ENCODE data around the gene NBPF1. TPM values are rescaled to one million over a fixed set of nuclear protein-coding genes. Genes with fewer than 3 reads are reported as not detected.
"Not testable (repeated sequence)": the region's sequence is repeated elsewhere in the genome, so short reads cannot be mapped to it uniquely, and the experiment has no call there.

NBPF1 gene
- total RNA-seq, 1 donor from 2014 or later: 46.3 TPM

DNA sequence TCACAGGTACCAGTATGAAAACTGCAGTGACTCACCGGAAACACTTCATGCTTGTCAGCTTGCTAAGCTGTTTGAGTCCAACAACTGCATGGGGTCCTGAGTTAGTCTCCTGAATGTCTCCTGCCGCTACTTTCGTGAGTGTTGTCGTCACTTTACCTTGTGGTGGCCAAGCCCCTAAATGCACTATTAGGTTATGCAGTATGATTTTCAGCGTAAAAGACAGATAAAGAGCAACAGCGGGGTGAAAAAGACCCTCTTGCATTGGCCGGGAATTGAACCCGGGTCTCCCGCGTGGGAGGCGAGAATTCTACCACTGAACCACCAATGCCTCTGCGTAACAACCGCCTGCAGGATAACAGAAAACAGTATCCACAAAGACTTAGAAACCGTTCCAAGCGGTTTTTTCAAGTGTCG is 67.7 kb downstream of the NBPF1 start:
- DNase-seq: peak; percentile 60

DNA sequence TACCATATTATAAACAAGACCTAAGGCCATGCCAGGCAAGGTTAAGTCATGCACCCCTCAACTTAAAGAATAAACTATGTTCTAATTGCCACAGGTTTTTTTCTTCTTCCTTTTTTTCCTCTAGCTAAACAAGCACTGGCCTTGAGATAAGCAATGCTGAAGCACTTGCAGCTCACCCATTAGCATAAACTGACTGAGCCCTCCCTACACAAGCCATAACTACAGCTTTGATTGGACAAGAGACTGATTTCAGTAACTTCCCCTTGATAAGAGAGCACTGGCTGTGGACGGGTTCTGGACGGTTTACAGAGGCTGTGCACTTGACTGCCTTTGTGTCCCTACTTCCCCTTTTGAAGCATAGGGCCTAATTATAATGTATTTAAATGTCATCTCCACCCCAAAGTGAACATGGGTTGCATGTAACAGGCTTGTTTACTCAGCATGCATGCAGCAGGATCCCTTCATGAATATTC is 72.9 kb downstream of the NBPF1 start:
- not testable (repeated sequence) for DNase-seq

DNA sequence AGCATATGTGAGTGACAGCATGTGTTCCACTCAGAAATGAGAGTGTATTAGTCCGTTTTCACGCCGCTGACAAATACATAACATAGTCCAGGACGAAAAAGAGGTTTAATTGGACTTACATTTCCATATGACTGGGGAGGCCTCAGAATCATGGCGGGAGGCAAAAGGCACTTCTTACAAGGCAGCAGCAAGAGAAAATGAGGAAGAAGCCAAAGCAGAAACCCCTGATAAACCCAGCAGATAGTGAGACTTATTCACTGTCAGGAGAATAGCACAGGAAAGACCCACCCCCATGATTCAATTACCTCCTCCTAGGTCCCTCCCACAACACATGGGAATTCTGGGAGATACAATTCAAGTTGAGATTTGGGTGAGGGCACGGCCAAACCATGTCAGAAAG is 75.8 kb downstream of the NBPF1 start:
- not testable (repeated sequence) for DNase-seq

DNA sequence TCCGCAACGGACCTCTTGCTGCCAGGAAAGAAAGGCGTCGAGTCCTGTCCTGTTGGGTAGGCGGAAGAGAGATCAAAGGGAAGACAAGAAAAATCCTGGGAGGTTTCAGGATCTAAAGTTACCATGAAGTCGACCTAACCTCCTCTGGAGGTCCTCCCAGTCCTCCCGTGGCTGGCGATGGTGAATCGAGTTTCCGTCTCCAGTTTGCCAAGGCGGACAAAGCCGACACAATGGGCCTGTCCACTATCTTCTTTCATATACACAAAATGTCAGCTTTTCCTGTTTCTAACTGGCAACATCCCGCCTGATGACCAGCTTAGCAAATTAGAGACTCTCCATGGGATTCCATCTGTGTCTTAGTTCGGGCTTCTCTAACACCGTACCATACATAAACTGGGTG is 76.6 kb downstream of the NBPF1 start:
- not testable (repeated sequence) for DNase-seq

DNA sequence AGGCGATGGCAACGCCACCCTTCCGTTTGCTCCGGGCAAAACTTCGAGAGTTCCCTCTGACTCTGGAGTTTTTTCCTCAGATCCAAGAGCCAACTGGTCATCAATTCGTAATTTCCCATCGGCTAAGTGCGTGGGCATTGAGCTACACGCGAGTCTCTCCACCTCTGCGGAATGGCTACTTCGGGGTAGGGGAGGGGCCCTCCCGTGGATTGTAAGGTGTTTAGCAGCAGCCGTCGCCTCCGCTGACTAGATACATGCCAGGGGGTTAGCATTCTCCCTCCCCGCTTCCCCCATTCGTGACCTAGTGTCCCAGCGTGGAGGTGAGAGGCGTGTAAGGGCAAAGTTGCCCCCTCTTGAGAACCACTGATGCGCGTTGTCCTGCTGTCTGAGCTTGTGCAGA is 77.5 kb downstream of the NBPF1 start:
- DNase-seq: not testable (repeated sequence)

DNA sequence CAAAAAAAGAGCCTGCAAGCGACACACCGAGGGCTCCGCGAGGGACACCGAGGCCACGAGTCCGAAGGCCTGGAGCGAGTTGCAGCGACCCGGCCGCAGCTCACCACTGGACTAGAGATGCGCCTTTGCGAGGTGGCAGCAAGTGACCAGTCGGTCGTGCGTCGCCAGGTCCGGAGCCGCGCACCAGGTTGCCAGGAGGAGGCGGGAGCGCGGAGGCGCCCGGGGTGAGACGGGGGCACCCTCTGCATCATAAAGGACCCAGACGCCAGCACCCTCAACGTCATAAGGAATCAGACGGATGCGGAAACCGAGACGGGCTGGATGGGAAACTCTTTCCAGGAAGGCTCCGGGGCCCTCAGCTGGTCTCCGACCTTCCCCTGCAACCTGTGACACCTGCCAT is 77.9 kb downstream of the NBPF1 start:
- DNase-seq: peak; percentile 21

DNA sequence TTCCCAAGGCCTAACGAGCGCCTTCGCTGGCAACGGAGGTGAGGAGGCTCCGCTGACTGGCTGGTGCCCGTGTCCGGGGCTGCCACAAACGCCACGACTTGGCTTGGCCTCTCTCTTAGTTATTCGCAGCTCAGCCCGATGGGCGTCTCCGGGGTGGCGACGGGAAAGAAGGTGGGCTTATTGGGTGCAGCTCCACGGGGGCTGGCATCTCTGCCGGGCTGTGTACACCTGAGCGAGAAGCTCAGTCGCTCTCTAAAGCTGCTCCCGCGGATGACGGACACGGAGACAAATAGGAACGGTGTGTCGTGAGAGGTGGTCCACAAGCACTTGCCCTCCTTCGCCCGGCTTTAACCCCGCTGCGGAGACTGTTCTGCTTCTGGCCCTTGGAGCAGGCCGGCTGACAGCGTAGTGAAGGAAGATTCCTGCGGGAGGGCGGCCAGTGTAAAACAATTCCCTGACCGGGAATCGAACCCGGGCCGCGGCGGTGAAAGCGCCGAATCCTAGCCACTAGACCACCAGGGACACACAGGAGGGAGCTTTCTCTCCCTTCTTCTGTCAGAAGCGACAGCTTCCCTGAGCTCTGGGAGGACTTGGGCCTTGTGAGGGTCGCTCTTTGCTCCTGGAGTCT is 78.4 kb downstream of the NBPF1 start:
- DNase-seq: peak; percentile 44

DNA sequence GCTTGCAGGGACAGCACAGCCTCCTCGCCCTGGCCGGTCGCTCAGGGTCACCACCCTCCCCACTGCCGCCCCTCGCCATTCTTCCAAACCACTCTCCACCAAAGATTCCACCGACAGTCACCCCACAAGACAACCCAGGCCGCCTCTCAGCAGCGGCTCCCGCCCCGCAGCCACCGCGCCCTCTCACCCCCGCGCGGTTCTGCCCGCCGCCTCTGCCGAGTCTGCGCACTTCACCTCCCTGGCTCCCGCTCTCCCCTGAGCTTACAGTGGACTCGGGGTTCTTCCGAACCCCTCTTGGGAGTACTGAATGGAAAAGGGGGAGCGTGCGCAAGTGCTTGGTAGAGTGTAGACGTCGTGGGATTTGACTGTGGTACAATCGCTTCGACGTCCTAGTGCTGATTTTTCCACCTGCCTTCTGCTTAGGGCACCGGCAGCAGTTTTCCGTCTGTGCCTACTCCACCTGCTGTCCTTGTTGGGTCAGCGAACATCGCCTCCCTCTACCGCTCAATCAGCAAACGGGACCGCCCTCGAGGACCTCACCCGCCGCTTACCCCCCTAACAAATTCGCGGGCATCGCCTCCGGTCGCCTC is 79.0 kb downstream of the NBPF1 start:
- peak; percentile 10 for DNase-seq

DNA sequence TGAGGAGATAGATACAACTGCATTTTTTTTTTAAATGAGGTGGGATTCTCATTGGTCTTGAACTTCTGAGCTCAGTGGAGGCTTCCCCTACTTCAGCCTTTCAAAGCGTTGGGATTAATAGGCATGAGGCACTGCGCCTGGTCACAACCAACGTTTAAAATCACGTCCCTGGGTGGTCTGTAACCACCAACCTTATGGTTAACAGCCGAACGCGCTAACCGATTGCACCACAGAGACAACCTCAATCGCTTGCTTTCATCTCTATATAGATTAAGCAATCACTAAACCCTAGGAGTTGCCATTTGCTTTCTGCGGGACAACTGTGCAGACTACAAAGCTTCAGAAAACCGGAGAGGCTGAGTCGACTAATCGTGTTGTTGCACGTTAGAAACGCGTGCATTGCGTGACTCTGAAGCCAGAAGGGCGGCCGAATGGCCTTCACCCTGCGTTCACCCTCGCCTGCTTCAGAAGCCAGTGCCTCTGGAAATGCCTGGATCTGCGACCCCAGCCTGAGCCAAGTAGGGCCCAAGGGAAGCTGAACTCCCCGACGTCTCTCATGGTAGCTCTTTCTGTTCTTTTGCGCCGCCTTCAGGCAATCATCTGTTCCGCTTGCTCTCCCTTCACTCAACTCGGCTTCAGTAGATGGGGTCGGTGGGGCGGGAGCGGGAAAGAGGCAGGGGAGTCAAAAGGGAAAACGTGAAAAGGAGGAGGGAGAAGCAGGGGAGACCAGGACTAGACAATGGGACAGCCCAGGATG is 81.0 kb downstream of the NBPF1 start:
- DNase-seq: not testable (repeated sequence)

DNA sequence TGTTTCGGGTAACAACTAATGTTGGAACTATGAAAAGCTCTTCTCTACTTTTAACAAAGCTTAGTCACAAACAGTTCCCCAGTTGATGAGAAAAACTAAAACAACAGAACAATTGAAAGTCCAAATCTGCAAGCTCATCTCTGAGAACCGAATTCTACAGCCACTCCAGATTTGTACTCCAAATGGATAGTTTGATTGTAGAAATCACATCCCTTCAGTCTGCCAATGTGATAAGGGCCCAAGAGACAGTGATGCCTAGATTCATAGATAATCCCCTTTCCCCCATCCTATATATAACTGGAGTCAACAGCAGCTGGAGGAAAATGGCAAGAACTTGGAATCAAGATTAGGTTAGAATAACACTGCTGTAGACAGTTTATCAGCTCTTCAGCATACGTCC is 85.0 kb downstream of the NBPF1 start:
- not testable (repeated sequence) for DNase-seq

DNA sequence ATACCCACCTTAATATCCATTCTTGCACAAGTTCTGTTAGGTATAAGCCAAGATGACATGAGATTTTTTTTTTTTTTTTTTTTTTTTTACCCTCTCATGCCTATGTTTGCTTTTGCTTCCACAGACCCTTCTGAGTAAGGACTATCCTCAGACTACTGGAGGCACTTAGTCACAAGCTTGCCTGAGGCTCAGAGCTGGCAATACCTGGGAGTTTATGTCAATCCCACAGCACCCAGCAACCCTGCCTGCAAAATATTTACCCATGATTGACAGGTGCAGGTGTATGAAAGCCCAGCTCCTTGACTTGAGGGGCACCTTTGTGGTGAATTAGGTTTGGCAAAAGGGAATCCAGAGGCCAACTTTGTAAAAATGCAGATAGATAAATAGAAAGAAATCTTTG is 87.6 kb downstream of the NBPF1 start:
- DNase-seq: not testable (repeated sequence)

DNA sequence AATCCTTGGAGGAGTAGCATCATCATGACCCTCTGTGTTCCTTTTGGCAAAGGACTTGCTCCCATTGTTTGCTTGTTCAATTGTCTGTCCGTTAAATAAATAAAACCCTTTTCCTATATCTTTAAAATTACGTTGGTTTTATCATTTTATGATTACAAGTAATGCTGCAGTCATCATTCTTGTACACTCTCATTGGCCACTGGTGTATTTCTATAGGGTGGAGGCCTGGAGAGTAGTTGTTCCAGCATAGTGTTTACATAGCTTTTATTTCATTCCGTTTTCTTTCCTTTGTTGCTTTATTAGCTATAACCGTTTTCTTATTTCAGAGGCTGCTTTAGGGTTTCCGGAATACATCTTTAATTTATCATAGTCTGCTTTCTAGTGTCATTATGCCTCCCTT is 91.7 kb downstream of the NBPF1 start:
- not testable (repeated sequence) for DNase-seq

DNA sequence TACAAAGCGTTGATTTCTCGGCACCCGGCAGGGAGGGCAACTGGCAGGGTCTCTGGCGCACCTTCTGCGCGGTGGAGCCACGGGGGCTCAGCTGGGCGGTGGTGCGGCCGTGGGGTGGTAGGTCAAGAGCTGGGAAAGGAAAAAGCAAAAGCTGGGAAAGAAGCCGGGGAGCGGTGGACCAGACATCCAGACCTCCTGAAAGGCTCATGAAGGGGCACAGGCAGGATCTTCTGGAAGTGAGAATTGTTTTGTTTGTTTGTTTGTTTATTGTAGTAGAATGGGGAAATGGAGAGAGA is 92.1 kb downstream of the NBPF1 start:
- DNase-seq: peak; percentile 4

DNA sequence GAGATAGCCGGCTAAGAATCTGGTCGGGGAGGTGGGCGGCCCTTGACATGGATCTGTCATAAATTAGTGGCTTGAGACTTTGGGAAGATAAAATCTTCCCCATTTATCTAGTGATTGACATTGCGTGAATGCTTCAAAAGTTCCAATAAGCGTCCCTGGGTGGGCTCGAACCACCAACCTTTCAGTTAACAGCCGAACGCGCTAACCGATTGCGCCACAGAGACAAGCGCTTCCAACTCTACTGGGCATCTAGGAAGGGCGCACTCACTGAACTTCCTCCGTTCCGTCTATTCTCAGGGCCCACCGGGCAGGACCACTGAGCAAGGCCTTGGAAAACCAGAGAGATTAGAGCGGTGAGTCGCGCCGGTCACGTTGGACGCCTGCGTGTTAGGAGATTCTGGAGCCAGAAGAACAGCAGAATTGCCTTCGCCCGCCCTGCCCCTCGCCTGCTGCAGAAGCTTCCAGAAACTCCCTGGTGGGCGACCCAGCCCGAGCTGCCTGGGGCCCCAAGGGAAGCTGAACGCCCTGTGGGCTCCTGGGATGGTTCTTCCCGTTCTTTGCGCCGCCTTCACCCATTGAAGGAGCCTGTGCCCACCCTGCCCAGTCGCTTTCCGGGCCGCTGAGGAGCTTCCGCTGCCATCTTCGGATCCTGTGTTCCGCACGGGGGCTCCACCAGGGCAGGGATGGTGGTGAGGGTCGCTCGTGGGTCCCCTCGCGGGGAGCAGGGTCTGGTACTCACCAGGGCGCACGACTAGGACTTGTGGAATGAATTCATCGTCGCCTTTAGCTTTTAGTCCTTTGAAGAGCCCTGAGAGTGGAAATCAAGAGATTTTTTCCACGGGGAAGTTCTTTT is 92.7 kb downstream of the NBPF1 start:
- peak; percentile 55 for DNase-seq

DNA sequence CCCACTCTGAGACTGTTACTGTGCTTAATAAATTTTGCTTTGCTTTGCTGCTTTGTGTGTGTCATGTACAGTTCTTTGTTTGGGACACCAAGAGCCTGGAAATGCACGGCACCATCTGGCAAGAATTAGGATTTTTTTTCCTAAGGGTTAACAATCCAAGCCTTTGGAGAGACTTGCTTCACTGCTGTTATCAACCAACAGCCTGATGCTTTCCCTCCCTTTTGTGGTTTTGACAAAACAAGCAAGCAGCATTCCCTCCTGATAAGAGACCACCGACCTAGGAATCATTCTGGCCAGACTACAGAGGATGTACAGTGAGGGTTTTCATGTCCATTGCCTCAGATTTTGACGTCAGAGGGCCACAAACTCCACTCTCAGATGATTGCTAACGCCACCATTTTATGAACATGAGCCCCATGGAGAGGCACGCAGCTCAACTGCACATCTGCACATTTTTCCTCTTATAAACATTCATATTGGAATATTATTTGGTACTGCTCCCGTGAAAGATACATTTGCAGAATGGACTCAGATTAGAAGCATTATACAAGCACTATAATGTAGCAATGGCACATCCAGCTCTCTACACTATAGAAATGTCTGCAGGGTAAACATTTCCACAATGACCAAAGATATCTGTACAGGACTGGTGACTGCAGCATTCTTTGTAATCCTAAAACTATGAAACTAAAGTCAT is 94.0 kb downstream of the NBPF1 start:
- DNase-seq: not testable (repeated sequence)

DNA sequence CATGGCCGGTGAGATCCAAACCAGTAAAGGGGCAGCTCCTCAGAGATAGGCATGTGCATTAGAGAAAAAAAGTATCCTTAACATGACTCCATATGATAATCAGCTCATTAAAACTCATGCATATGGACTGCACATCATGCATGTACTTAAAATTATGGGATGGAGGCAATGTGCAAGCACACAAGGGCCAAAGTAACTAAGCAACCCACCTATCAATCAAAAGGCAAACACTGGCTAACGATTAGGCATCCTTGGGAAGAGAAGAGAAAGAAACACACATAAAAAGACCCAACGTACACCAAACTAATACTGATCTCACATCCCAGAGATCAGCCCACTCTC is 94.5 kb downstream of the NBPF1 start:
- not testable (repeated sequence) for DNase-seq

DNA sequence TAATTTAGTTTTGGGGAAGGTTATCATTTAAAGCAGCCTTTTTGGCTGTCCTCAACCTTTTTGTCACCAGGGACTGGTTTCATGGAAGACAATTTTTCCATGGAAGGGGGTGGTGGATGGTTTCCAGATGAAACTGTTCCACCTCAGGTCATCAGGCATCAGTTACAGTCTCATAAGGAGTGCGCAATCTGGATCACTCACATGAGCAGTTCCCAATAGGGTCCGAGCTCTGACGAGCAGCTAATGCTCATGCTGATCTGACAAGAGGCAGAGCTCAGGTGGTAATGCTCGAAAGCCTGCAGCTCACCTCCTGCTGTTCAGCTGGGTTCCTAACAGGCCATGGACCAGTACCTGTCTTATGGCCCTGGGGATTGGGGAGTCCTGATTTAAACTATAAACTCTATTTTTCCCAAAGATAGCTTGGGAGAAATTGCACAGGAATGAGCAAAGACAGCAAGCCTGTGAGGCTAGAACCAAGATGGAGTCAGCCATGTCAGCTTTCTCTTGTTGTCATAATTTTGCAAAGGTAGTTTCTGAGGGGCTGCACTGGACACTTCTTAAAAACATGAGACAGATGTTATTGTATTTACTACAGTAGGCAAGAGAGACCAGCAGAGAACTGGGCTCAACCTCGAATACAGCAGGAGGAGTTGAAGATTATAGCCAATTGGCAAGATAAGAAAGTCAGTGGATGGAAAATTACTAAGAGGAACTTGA is 96.5 kb downstream of the NBPF1 start:
- DNase-seq: not testable (repeated sequence)

DNA sequence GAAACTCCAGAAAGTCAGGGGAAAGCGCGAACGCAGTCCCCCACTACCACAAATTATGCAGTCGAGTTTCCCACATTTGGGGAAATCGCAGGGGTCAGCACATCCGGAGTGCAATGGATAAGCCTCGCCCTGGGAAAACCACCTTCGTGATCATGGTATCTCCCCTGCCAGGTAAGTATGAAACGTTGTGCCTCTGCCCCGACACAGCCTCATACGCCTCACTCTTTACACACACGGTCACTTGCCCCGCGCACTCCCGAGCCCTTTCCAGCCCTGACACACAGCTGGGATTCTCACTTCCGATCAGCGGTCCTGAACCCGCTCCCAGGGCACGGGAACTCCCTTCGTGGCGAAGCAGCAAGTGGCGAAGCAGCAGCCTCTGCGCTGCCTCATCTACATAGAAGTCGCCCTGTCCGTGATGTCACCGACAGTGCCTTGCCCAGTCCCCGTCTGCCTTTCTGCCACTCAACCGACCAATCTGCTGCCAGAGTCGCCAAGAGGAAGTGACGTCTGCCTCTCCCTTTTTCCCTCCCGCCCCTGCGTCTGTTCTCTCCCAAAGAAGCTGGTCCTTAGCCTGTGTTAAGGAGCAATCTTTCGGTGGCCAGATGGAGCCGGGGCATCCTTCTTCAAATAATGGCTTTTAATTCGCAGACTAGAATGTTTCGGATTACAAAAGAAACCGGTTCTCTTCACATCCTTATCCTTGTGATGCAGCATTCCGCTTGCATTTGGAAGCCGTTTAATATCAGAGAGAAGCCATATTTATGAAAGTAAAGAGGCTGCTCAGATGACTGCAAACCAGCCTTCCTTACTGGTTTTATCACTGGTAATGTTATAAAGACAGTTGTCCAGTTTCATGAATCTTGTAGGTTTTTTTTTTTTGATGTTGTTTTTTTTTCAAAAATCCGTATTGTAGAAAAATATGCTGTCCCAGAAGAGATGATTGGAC is 99.0 kb downstream of the NBPF1 start, which contains the start of gene RNU1-1:
TSS of gene RNU1-1 (minus strand) at position 179 of the 949 bp plus-strand sequence.
- peak; percentile 80 for DNase-seq

DNA sequence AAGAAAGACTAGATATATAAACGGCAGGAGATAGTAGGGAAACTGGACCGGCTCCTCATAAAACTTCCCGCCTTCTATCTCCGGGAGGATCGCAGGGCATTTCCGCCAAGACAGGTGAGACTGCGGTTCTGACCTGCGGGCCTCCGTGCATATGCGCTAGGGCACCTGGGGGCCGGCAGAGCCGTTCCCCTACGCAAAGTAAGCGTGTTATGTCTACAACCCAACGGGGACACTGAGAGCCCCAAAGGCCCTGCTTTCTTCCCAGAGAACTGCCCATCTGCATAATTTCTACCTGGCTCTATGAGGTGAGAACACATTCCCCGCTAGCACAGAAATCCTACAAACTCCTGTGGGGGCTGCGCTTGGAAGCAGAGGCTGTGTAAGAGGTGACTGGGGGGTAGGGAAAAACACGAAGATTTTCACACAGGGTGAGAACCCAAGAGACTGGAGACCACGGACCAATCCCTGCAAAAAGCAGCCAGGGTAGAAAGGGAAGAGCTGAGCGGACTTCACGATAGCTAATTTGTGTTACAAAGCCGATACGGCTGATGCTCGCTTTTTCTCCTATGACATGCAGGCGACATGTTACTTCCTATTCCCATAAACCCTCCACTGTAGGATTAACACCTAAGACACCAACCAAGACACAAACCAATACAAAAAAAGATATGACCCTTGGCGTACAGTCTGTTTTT is 99.8 kb downstream of the NBPF1 start:
- DNase-seq: peak; percentile 90
